Transverse colon (tissue), 4 donors: ENCODE measurements around the gene MSX1.

Experiments
- POLR2A ChIP-seq: fragments of 450-650 bp; IDR thresholded peaks from one replicate; pipeline ENCODE4 v1.6.1; 2016; ENCODE audit warnings: antibody characterized with exemption, mild to moderate bottlenecking, moderate library complexity
- POLR2AphosphoS5 ChIP-seq, 3 donors: sonication (generic); formaldehyde crosslinking; IDR thresholded peaks; one replicate each; pipeline ENCODE4 v1.6.1; 2016; ENCODE audit warnings: antibody characterized with exemption in 3 of 3
- TF ChIP-seq, protein P1 (sequence below), 5 experiments: fragments of 200-600 bp in 3 of 5; fragments of 450-650 bp in 2 of 5; sonication (generic) in 3 of 5; IDR thresholded peaks; 1 replicate in 2 of 5; 2 replicates in 3 of 5; pipeline ENCODE4 v1.5.1; 2016 to 2017; ENCODE audit warnings: antibody characterized with exemption in 5 of 5, inconsistent platforms in 3 of 5, mild to moderate bottlenecking in 2 of 5, moderate library complexity in 1 of 5

DNA sequence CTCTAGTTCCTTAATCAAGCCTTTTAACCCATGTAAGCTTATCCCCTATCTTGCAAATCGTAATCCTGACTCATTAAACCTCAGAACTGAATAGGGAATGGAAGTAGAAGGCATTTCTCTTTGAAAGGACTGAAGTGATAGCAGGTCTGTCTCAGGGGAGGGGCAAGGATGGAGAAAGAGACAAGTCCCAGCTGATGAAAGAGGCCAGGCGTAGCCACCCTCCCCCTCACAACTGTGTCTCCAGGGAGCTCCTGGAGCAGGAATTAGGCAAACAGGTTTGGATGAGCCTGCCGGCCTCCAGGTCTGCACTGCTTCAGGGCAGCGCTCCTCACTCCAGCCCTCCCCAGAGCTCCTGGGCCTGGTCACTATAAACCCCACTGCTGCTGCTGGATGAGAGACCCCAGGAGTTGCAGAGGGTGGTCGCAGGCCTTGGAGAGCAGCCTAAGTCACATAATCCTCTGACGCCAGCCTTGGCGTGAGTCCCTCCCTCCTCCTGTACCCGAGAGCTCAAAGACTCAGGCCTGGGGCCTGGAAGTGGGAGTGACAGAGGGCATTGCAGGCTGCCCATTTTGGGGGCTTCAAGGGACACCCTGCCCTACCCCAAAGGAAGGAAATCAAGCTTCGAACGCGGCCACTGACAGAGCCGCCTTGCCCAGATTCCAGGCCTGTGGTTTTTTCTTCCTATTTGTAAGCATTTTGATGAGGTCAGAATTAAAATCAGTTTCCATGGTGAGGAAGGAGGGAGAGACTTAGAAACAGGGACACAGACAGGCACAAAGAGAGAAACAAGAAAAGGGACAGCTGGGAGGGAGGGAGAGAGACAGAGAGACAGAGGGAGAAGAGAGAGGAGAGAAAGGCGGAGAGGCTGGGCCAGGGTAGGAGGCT lies 21.2 kb upstream of the MSX1 start:
- TF ChIP-seq, protein P1, sequence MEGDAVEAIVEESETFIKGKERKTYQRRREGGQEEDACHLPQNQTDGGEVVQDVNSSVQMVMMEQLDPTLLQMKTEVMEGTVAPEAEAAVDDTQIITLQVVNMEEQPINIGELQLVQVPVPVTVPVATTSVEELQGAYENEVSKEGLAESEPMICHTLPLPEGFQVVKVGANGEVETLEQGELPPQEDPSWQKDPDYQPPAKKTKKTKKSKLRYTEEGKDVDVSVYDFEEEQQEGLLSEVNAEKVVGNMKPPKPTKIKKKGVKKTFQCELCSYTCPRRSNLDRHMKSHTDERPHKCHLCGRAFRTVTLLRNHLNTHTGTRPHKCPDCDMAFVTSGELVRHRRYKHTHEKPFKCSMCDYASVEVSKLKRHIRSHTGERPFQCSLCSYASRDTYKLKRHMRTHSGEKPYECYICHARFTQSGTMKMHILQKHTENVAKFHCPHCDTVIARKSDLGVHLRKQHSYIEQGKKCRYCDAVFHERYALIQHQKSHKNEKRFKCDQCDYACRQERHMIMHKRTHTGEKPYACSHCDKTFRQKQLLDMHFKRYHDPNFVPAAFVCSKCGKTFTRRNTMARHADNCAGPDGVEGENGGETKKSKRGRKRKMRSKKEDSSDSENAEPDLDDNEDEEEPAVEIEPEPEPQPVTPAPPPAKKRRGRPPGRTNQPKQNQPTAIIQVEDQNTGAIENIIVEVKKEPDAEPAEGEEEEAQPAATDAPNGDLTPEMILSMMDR (IDR thresholded peaks at IDR 0.05), result no peak
- TF ChIP-seq POLR2AphosphoS5 (IDR thresholded peaks at IDR 0.05) (no peak), POLR2A (no peak)
